OCI-LY3 (cell line): ENCODE data around the gene SP1.
A peak's percentile ranks its signal among the peaks of the same experiment; 100 is the strongest.

Experiments
- CTCF ChIP-seq: fragments of 200-600, 300-600 bp; sonication (generic); IDR thresholded peaks from 2 replicates; pipeline ENCODE4 v1.5.1; 2014; ENCODE audit warnings: antibody characterized with exemption, low read length, low read depth
- EZH2phosphoT487 ChIP-seq: fragments of 200-600 bp; shearing (Covaris generic); IDR thresholded peaks from 2 replicates; pipeline ENCODE4 v1.6.1; 2018; ENCODE audit warnings: antibody characterized with exemption, mixed run types, low read depth

- TF ChIP-seq CTCF (peak; percentile 81), EZH2phosphoT487 (no peak)
These were observed 35.0 kb upstream of the SP1 start for GRCh38 chr12:53344824-53345485.
